Ascending aorta (tissue), 2 donors: ENCODE results near the gene SCLT1. TPM values are rescaled to one million over a fixed set of nuclear protein-coding genes. Genes with fewer than 3 reads are reported as not detected.
A peak's percentile ranks its signal among the peaks of the same experiment; 100 is the strongest.

Experiments used
- DNase-seq, 2 donors: peaks; one replicate each; pipeline ENCODE4 v3.0.0-alpha.2; 2019; ENCODE audit warnings: low spot score in 2 of 2
- H3K27ac ChIP-seq, 2 donors: fragments of 200-600 bp; sonication (generic); one replicate each; pipeline ENCODE4 v1.5.1; 2016 to 2017; ENCODE audit warnings: mild to moderate bottlenecking in 1 of 2
- H3K27me3 ChIP-seq: fragments of 200-600 bp; sonication (generic); one replicate; pipeline ENCODE4 v1.5.1; 2017
- H3K36me3 ChIP-seq, 2 donors: fragments of 200-600 bp; sonication (generic); one replicate each; pipeline ENCODE4 v1.5.1; 2016
- H3K4me1 ChIP-seq, 2 donors: fragments of 200-600 bp; sonication (generic); one replicate each; pipeline ENCODE4 v1.5.1; 2016 to 2017; ENCODE audit warnings: mild to moderate bottlenecking in 1 of 2
- H3K4me3 ChIP-seq, 2 donors: fragments of 200-600 bp; sonication (generic); one replicate each; pipeline ENCODE4 v1.5.1; 2016 to 2017; ENCODE audit warnings: mild to moderate bottlenecking in 1 of 2
- H3K9me3 ChIP-seq, 2 donors: fragments of 200-600 bp; sonication (generic); one replicate each; pipeline ENCODE4 v1.5.1; 2016
- CTCF ChIP-seq, 3 experiments: fragments of 200-600 bp in 2 of 3; fragments of 450-650 bp in 1 of 3; sonication (generic) in 2 of 3; IDR thresholded peaks; one replicate each; pipeline ENCODE4 v1.5.1; 2016 to 2019; ENCODE audit warnings: antibody characterized with exemption in 3 of 3, mild to moderate bottlenecking in 1 of 3, moderate library complexity in 1 of 3
- intact Hi-C: fragments of 100-400 bp; cut with DNase I; formaldehyde crosslinking; loops from one replicate; pipeline ENCODE4 v1.15.1; 2023
- total RNA-seq: library from RNA; depleted of rRNA; stranded (reverse); fragments of >200 nt; gene quantifications from one replicate; pipeline ENCODE4 v1.1.0, GENCODE V29; 2016

SCLT1 gene
- total RNA-seq, 1 donor from 2014 or later, result 7.0 TPM

GRCh38 chr4:128866691-128867090, 226.6 kb downstream of the SCLT1 start:
- Histone ChIP-seq H3K27ac (no peak overlapping the region), H3K4me3 (no peak overlapping the region), H3K36me3 (peaks cover 36 to 88% of the 10 kb centered on the region in 2 donors), H3K27me3 (no peaks in the 10 kb centered on the region), H3K9me3 (no peaks in the 10 kb centered on the region), H3K4me1 (peaks cover 0 to 6% of the 10 kb centered on the region in 2 donors)
- no peak for DNase-seq
- intact Hi-C loops, result no loop called here
- no peak for TF ChIP-seq CTCF (IDR thresholded peaks at IDR 0.05)

GRCh38 chr4:128866269-128866668, 227.1 kb downstream of the SCLT1 start:
- Histone ChIP-seq H3K4me1 (peaks cover 0 to 6% of the 10 kb centered on the region in 2 donors), H3K36me3 (peaks cover 36 to 88% of the 10 kb centered on the region in 2 donors), H3K9me3 (no peaks in the 10 kb centered on the region), H3K27ac (no peak overlapping the region), H3K4me3 (no peak overlapping the region), H3K27me3 (no peaks in the 10 kb centered on the region)
- intact Hi-C loops, result no loop called here
- TF ChIP-seq CTCF (IDR thresholded peaks at IDR 0.05), result no peak
- no peak for DNase-seq

GRCh38 chr4:128865132-128865531, 228.2 kb downstream of the SCLT1 start:
- no peak for DNase-seq
- no peaks in the 10 kb centered on the region for H3K9me3 ChIP-seq
- no peaks in the 10 kb centered on the region for H3K27me3 ChIP-seq
- intact Hi-C loops, result no loop called here
- no peak overlapping the region for H3K27ac ChIP-seq
- H3K4me3 ChIP-seq, result no peak overlapping the region
- H3K36me3 ChIP-seq, result peaks cover 38 to 89% of the 10 kb centered on the region in 2 donors
- H3K4me1 ChIP-seq, result peaks cover 0 to 6% of the 10 kb centered on the region in 2 donors
- no peak for TF ChIP-seq CTCF (IDR thresholded peaks at IDR 0.05)

- no peaks in the 10 kb centered on the region for H3K9me3 ChIP-seq
- peak in 1 of 2 donors; percentile 82 for DNase-seq
- no peaks in the 10 kb centered on the region for H3K27me3 ChIP-seq
- H3K27ac ChIP-seq, result peak overlapping the region; percentile 29 to 30
- intact Hi-C loops, result loop anchor here (1.0 to 5.0 kb wide), 7 partner anchors 51 to 672 kb away; partner anchors contain the start of gene PGRMC2
- peaks cover 0 to 18% of the 10 kb centered on the region in 2 donors for H3K4me1 ChIP-seq
- TF ChIP-seq CTCF (IDR thresholded peaks at IDR 0.05), result peak; percentile 62 to 89 (median 75)
- H3K4me3 ChIP-seq, result no peak overlapping the region
- peaks cover 42 to 77% of the 10 kb centered on the region in 2 donors for H3K36me3 ChIP-seq
These were observed 229.8 kb downstream of the SCLT1 start for GRCh38 chr4:128863312-128864075.

- H3K4me1 ChIP-seq, result peaks cover 0 to 18% of the 10 kb centered on the region in 2 donors
- no peak for DNase-seq
- peak overlapping the region; percentile 29 to 30 for H3K27ac ChIP-seq
- intact Hi-C loops, result loop anchor here (1.0 to 5.0 kb wide), 7 partner anchors 50 to 671 kb away; partner anchors contain the start of gene PGRMC2
- H3K9me3 ChIP-seq, result no peaks in the 10 kb centered on the region
- H3K36me3 ChIP-seq, result peaks cover 45 to 77% of the 10 kb centered on the region in 2 donors
- no peaks in the 10 kb centered on the region for H3K27me3 ChIP-seq
- no peak for TF ChIP-seq CTCF (IDR thresholded peaks at IDR 0.05)
- H3K4me3 ChIP-seq, result no peak overlapping the region
These were observed 230.6 kb downstream of the SCLT1 start for GRCh38 chr4:128862608-128863311.
